CD8-positive, alpha-beta memory T cell (primary cell): ENCODE results near the gene ANKRD13B. TPM values are rescaled to one million over a fixed set of nuclear protein-coding genes. Genes with fewer than 3 reads are reported as not detected.

Experiments
- CTCF ChIA-PET: fragments of 350-600 bp; sonication (Branson Sonifier 250); formaldehyde crosslinking; loops from one replicate; lab custom pipeline; 2021; ENCODE audit warnings: antibody characterized with exemption; lab: Charles Lee
- POLR2A ChIA-PET: fragments of 350-600 bp; sonication (Branson Sonifier 250); formaldehyde crosslinking; loops from one replicate; lab custom pipeline; 2021; ENCODE audit warnings: antibody characterized with exemption; lab: Charles Lee
- DNase-seq, 5 donors: peaks; one replicate each; pipeline versions ENCODE4 v3.0.0 to v3.0.0-alpha.2; 2020 to 2022; ENCODE audit warnings: mixed read lengths in 1 of 5
- H3K27ac ChIP-seq: one replicate; pipeline ENCODE4 v1.7.0; 2013; ENCODE audit warnings: low read depth, mild to moderate bottlenecking, low read length, moderate library complexity
- H3K27me3 ChIP-seq: 2 replicates; pipeline ENCODE4 v1.7.0; 2013; ENCODE audit warnings: low read length, mild to moderate bottlenecking; ENCODE audit not compliant: insufficient read depth, poor library complexity, severe bottlenecking
- H3K36me3 ChIP-seq: 2 replicates; pipeline ENCODE4 v1.7.0; 2013; ENCODE audit warnings: mild to moderate bottlenecking, low read length, moderate library complexity; ENCODE audit not compliant: insufficient read depth
- H3K4me1 ChIP-seq: 2 replicates; pipeline ENCODE4 v1.7.0; 2013; ENCODE audit warnings: mild to moderate bottlenecking, low read length, moderate library complexity; ENCODE audit not compliant: insufficient read depth
- H3K4me3 ChIP-seq: 2 replicates; pipeline ENCODE4 v1.7.0; 2013; ENCODE audit warnings: mild to moderate bottlenecking, low read length
- H3K9me3 ChIP-seq: 2 replicates; pipeline ENCODE4 v1.7.0; 2013; ENCODE audit warnings: mild to moderate bottlenecking, low read length
- H3K27ac Mint-ChIP-seq, 8 donors: one replicate each; pipeline ENCODE4 v1.8.0; 2020 to 2021; ENCODE audit warnings: mixed read lengths in 8 of 8, mild to moderate bottlenecking in 6 of 8, inconsistent platforms in 3 of 8, moderate library complexity in 3 of 8
- H3K27me3 Mint-ChIP-seq, 2 donors: one replicate each; pipeline ENCODE4 v1.8.0; 2020 to 2021; ENCODE audit warnings: mixed read lengths in 2 of 2, mild to moderate bottlenecking in 1 of 2, moderate library complexity in 1 of 2
- H3K36me3 Mint-ChIP-seq, 3 donors: one replicate each; pipeline ENCODE4 v1.8.0; 2020 to 2021; ENCODE audit warnings: mixed read lengths in 3 of 3, inconsistent platforms in 1 of 3, mild to moderate bottlenecking in 1 of 3
- H3K4me1 Mint-ChIP-seq, 3 donors: one replicate each; pipeline ENCODE4 v1.8.0; 2020 to 2021; ENCODE audit warnings: mixed read lengths in 3 of 3, inconsistent platforms in 1 of 3, mild to moderate bottlenecking in 1 of 3
- H3K4me3 Mint-ChIP-seq, 7 donors: one replicate each; pipeline ENCODE4 v1.8.0; 2020 to 2021; ENCODE audit warnings: mixed read lengths in 7 of 7, mild to moderate bottlenecking in 6 of 7, moderate library complexity in 4 of 7, inconsistent platforms in 2 of 7
- H3K9me3 Mint-ChIP-seq, 5 donors: one replicate each; pipeline ENCODE4 v1.8.0; 2020 to 2022; ENCODE audit warnings: mixed read lengths in 5 of 5, mild to moderate bottlenecking in 3 of 5, moderate library complexity in 2 of 5, inconsistent platforms in 1 of 5
- polyA plus RNA-seq: library from polyadenylated mRNA; unstranded; fragments of 300-500 nt; fragmentation: Illumina TruSeq; gene quantifications from one replicate; pipeline ENCODE4 v1.2.3, GENCODE V29; 2021
- total RNA-seq, 2 experiments: library from RNA; stranded (reverse); gene quantifications; one replicate each; pipeline ENCODE4 v1.2.3, GENCODE V29; 2021

The ANKRD13B gene
- total and polyA plus RNA-seq, 3 experiments from 2014 or later: 0.35 to 21.8 (median 20.8) TPM

GRCh38 chr17:29573871-29574731 is 18.8 kb upstream of the ANKRD13B start:
- peak in 1 of 5 donors; percentile 43 for DNase-seq
- no peaks in the 10 kb centered on the region for H3K9me3 ChIP-seq
- H3K4me3 ChIP-seq: no peak overlapping the region
- peaks cover 3% of the 10 kb centered on the region for H3K36me3 ChIP-seq
- H3K27me3 Mint-ChIP-seq: no peaks in the 10 kb centered on the region
- H3K4me1 Mint-ChIP-seq: peaks cover 10 to 19% (median 14%) of the 10 kb centered on the region in 3 donors
- ChIA-PET CTCF (interaction anchor here (0.9 to 26.2 kb wide), 8 partner anchors 6 to 205 kb away, joined by 3 to 436 read pairs (median 26); partner anchors contain the start of gene ANKRD13B), POLR2A (interaction anchor here (1.6 kb wide), 1 partner anchor 10 kb away, joined by 4 read pairs; no protein-coding TSS in a partner anchor)
- H3K27ac ChIP-seq: no peak overlapping the region
- no peaks in the 10 kb centered on the region for H3K9me3 Mint-ChIP-seq
- H3K27me3 ChIP-seq: no peaks in the 10 kb centered on the region
- peak overlapping the region in 2 of 8 donors; percentile 5 to 13 for H3K27ac Mint-ChIP-seq
- H3K36me3 Mint-ChIP-seq: peaks cover 0 to 55% (median 0%) of the 10 kb centered on the region in 3 donors
- H3K4me3 Mint-ChIP-seq: no peak overlapping the region
- peaks cover 5% of the 10 kb centered on the region for H3K4me1 ChIP-seq

DNA sequence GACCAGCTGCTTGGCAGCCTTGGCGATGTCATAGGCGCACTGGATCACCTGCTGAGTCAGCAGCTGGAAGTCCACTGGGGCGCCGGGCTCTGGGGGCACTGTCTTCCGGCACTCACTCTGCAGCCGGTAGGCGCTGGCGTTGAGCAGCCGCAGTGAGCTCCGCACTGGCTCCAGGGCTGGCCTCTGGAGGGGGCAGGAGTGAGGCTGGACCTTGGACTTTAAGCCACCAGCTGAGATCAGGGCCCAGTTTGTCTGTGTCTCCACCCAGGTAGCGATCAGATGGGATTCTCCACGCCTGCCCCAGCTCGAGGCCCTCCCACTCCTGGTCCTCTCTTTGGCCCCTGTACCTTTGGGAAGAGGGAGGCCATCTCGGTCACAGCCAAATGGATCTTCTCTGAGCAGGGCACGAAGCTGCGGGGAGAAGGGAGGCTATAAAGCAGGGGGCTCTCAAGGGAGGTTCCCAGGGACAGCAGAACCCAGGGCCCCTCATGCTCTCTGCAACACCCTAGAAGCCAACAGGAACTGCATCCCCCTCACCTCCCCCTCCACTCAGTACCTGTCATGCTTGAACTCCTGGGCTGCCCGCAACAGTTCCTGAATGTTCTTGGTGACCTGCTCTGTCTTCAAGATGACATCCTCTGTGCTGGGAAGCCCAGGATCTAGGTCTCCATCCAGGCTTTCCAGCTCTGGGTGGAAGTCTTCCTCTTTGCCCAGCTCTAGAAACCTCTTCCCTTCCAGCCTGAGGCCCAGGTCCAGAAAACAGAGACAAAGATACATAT is 18.0 kb upstream of the ANKRD13B start:
- H3K27me3 Mint-ChIP-seq: no peaks in the 10 kb centered on the region
- H3K27ac Mint-ChIP-seq: peak overlapping the region in 1 of 8 donors; percentile 43
- CTCF ChIA-PET: interaction anchor here (0.8 to 26.2 kb wide), 5 partner anchors 6 to 205 kb away, joined by 3 to 436 read pairs (median 81); partner anchors contain the start of genes ABHD15, ANKRD13B and TP53I13
- Histone ChIP-seq H3K27ac (no peak overlapping the region), H3K4me3 (no peak overlapping the region), H3K36me3 (peaks cover 3% of the 10 kb centered on the region), H3K4me1 (no peaks in the 10 kb centered on the region), H3K9me3 (no peaks in the 10 kb centered on the region), H3K27me3 (no peaks in the 10 kb centered on the region)
- peaks cover 0 to 60% (median 0%) of the 10 kb centered on the region in 3 donors for H3K36me3 Mint-ChIP-seq
- POLR2A ChIA-PET: no interaction called here
- DNase-seq: peak in 1 of 5 donors; percentile 37
- H3K4me3 Mint-ChIP-seq: no peak overlapping the region
- peaks cover 8 to 14% (median 10%) of the 10 kb centered on the region in 3 donors for H3K4me1 Mint-ChIP-seq
- no peaks in the 10 kb centered on the region for H3K9me3 Mint-ChIP-seq

GRCh38 chr17:29575511-29576213 is 17.3 kb upstream of the ANKRD13B start:
- H3K9me3 Mint-ChIP-seq: no peaks in the 10 kb centered on the region
- no peak overlapping the region for H3K4me3 Mint-ChIP-seq
- H3K4me1 Mint-ChIP-seq: peaks cover 9 to 18% (median 13%) of the 10 kb centered on the region in 3 donors
- CTCF ChIA-PET: interaction anchor here (0.8 to 26.2 kb wide), 5 partner anchors 7 to 203 kb away, joined by 3 to 436 read pairs (median 81); partner anchors contain the start of genes ABHD15, ANKRD13B and TP53I13
- peak in 1 of 5 donors; percentile 37 for DNase-seq
- peaks cover 0 to 65% (median 4%) of the 10 kb centered on the region in 3 donors for H3K36me3 Mint-ChIP-seq
- Histone ChIP-seq H3K36me3 (peaks cover 3% of the 10 kb centered on the region), H3K9me3 (no peaks in the 10 kb centered on the region), H3K27ac (no peak overlapping the region), H3K4me3 (no peak overlapping the region), H3K27me3 (no peaks in the 10 kb centered on the region), H3K4me1 (peaks cover 3% of the 10 kb centered on the region)
- no peak overlapping the region for H3K27ac Mint-ChIP-seq
- H3K27me3 Mint-ChIP-seq: peaks cover 0 to 2% of the 10 kb centered on the region in 2 donors
- POLR2A ChIA-PET: no interaction called here

GRCh38 chr17:29576214-29577000 is 16.5 kb upstream of the ANKRD13B start:
- H3K4me3 Mint-ChIP-seq: no peak overlapping the region
- H3K4me1 Mint-ChIP-seq: peaks cover 5 to 12% (median 6%) of the 10 kb centered on the region in 3 donors
- POLR2A ChIA-PET: interaction anchor here (0.5 to 1.1 kb wide), 3 partner anchors 15 to 191 kb away, joined by 4 to 6 read pairs (median 4); no protein-coding TSS in a partner anchor
- CTCF ChIA-PET: interaction anchor here (1.2 to 26.2 kb wide), 6 partner anchors 8 to 202 kb away, joined by 3 to 436 read pairs (median 42); partner anchors contain the start of genes ABHD15, ANKRD13B and TP53I13
- H3K4me3 ChIP-seq: no peak overlapping the region
- peaks cover 6% of the 10 kb centered on the region for H3K4me1 ChIP-seq
- peaks cover 0 to 69% (median 4%) of the 10 kb centered on the region in 3 donors for H3K36me3 Mint-ChIP-seq
- DNase-seq: no peak
- H3K36me3 ChIP-seq: peaks cover 3% of the 10 kb centered on the region
- peaks cover 0 to 2% of the 10 kb centered on the region in 2 donors for H3K27me3 Mint-ChIP-seq
- H3K27ac Mint-ChIP-seq: no peak overlapping the region
- no peaks in the 10 kb centered on the region for H3K9me3 ChIP-seq
- H3K27me3 ChIP-seq: no peaks in the 10 kb centered on the region
- no peak overlapping the region for H3K27ac ChIP-seq
- no peaks in the 10 kb centered on the region for H3K9me3 Mint-ChIP-seq

- no peak overlapping the region for H3K27ac ChIP-seq
- no peak overlapping the region for H3K4me3 ChIP-seq
- no peak for DNase-seq
- H3K4me1 ChIP-seq: peaks cover 6% of the 10 kb centered on the region
- Mint-ChIP-seq H3K36me3 (peaks cover 0 to 71% (median 4%) of the 10 kb centered on the region in 3 donors), H3K27ac (peak overlapping the region in 1 of 8 donors; percentile 32), H3K9me3 (no peaks in the 10 kb centered on the region), H3K4me3 (no peak overlapping the region), H3K4me1 (peaks cover 5 to 7% (median 6%) of the 10 kb centered on the region in 3 donors), H3K27me3 (peaks cover 0 to 2% of the 10 kb centered on the region in 2 donors)
- ChIA-PET POLR2A (interaction anchor here (0.5 to 1.1 kb wide), 3 partner anchors 14 to 191 kb away, joined by 4 to 6 read pairs (median 4); no protein-coding TSS in a partner anchor), CTCF (interaction anchor here (1.2 to 26.2 kb wide), 5 partner anchors 8 to 36 kb away, joined by 3 to 436 read pairs (median 81); partner anchors contain the start of genes ABHD15, ANKRD13B and TP53I13)
- H3K36me3 ChIP-seq: peaks cover 3% of the 10 kb centered on the region
- no peaks in the 10 kb centered on the region for H3K27me3 ChIP-seq
- H3K9me3 ChIP-seq: no peaks in the 10 kb centered on the region
Observed at GRCh38 chr17:29577001-29577370, 15.9 kb upstream of the ANKRD13B start.

DNA sequence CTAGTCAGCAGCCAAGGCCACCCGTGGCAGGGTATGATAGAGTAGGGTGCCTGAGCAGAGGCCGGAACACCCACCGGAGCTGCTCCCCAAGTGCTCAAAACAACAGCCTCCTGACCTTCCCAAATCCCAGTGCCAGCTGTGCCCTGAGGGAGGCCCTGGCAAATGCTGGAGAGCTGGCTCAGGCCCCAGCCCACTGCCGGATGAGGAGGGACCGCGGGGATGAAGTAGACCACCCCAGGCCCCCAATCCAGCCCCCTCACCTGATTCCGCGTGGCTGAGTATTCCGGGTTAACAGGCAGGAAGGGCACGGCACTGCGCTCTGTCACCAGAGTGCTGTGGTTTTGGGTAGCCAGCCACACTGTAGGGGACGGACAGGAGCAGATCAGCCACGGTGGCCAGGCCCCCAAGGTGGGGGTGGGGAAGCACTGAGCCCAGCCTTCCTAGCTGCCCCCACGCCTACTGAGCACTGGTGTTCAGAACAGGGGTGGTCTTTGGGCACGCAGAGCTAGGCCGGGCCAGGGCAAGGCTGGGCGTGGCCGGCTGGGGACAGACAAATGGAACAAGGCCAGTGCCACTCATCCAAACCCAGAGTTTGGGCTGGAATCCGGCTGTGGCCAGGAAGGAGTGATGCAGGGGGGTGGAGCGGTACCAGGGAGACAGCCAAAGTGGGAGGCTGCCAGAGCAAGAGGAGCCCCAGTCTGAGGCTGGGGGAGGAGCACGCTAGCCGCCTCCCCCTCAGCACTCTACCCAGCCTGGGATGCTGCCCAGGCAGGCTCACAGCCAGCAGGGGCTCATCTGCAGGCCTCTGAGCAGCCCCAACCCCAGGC is 15.3 kb upstream of the ANKRD13B start:
- Histone ChIP-seq H3K9me3 (no peaks in the 10 kb centered on the region), H3K4me3 (no peak overlapping the region), H3K27me3 (no peaks in the 10 kb centered on the region), H3K36me3 (peaks cover 3% of the 10 kb centered on the region), H3K27ac (no peak overlapping the region), H3K4me1 (peaks cover 6% of the 10 kb centered on the region)
- DNase-seq: peak in 1 of 5 donors; percentile 43
- ChIA-PET POLR2A (interaction anchor here (1.1 kb wide), 1 partner anchor 14 kb away, joined by 4 read pairs; no protein-coding TSS in a partner anchor), CTCF (interaction anchor here (1.2 to 26.2 kb wide), 6 partner anchors 9 to 202 kb away, joined by 3 to 436 read pairs (median 42); partner anchors contain the start of genes ABHD15, ANKRD13B and TP53I13)
- Mint-ChIP-seq H3K9me3 (no peaks in the 10 kb centered on the region), H3K36me3 (peaks cover 0 to 77% (median 4%) of the 10 kb centered on the region in 3 donors), H3K27me3 (peaks cover 0 to 2% of the 10 kb centered on the region in 2 donors), H3K4me1 (peaks cover 6 to 9% (median 7%) of the 10 kb centered on the region in 3 donors), H3K27ac (peak overlapping the region in 1 of 8 donors; percentile 32), H3K4me3 (no peak overlapping the region)
